Bone marrow (tissue), 2 donors: Measurements from ENCODE around the gene STX4.

ENCODE experiments used
- DNase-seq, 2 donors: peaks; one replicate each; lab custom pipeline; 2025; lab: John Stamatoyannopoulos, UW

Gene STX4

GRCh38 chr16:31083981-31084380 lies 50.6 kb downstream of the STX4 start:
- DNase-seq, result no peak

GRCh38 chr16:31084584-31085302 lies 51.4 kb downstream of the STX4 start:
- DNase-seq, result no peak

DNA sequence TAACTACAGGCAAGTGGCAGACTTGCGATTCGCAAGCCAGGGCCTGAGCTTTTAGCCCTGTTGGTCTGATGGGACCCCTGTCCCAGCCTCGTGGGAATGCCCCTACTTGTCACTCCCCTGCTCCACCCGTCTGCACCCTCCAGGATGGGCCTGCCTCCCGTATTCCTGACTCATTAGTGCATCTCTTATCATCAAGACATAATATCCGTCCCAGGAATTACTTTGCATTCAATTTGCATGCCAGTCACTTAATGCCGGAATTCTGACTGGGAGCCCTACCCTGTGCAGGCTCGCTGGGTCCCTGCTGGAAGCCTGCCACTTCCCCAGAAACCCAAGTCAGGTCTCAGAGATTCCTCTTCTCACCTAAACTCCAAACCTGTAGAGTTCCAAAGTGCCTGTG lies 52.1 kb downstream of the STX4 start:
- no peak for DNase-seq

DNA sequence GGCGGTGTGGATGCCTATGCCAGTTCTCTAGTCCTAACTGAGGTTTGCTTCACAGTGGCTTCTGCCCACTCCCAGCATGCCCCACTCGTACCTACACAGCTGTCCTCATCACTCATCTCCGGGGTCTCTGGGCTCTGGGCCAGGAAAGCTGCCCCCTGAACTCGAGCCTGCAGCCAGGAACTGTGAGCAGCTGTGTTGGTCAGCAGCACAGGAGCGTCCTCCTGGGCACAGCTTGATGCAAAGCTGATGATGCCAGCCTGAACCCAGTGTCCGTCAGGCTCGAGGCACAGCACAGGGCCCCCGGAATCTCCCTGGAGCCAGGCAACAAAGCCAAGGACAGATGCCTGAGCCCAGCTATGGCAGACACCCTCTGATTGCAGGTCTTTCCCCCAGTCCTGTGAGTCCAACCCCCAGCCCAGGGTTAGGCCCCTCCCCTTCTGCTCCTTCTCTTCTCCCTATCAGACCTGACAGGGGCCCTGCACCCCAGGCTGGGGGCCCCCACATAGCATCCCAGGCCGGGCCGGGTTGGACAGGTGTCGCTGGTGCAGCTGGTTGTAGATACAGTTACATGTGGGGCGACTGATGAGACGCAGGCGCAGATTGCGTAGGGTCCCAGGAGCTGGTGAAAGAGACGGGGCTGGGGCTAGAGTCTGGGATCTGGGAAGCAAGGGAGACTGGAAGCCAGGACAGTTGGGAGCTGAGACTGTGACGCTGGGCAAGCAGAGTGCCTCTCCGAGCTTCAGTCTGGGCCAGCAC lies 52.7 kb downstream of the STX4 start:
- DNase-seq, result no peak

DNA sequence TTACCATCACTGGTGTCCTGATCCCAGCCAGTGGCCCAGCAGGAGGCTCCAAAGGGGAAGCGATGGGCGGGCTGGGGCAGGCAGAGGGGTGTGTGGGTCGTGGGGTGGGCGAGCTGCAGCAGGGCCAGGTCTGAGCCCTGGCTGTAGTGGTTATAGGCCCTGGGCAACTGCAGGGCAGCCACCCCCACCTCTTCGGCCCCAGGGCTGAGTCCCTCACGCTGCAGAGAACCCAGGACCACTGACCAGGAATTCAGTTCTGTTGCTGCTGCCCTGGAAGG lies 53.2 kb downstream of the STX4 start:
- no peak for DNase-seq

- no peak for DNase-seq
Observed at GRCh38 chr16:31087481-31087880, 54.1 kb downstream of the STX4 start.

DNA sequence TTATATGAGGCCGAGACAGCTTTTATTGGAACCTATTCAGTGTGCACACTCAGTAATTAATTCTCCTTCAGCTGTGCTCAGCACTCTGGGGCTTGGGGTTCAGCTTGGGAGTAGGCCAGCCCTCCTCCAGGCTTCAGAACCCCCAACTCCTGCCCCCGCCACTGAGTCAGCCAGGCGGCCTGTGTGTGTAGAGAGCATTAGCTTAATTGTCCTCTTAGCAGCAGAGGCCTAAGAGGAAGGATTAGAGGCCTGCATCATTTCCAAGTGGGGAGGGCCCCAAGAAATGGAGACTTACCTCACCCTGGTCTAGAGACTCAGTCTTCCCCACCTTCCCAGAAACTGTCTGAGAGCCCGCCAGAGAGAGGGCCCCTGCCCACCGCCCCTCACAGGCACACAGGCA lies 54.6 kb downstream of the STX4 start:
- no peak for DNase-seq

GRCh38 chr16:31088459-31089183 lies 55.3 kb downstream of the STX4 start, which contains the start of gene PRSS53:
TSS of gene PRSS53 (minus strand) at chr16:31088943. CDS start at chr16:31088809, 134 bp downstream.
- no peak for DNase-seq

DNA sequence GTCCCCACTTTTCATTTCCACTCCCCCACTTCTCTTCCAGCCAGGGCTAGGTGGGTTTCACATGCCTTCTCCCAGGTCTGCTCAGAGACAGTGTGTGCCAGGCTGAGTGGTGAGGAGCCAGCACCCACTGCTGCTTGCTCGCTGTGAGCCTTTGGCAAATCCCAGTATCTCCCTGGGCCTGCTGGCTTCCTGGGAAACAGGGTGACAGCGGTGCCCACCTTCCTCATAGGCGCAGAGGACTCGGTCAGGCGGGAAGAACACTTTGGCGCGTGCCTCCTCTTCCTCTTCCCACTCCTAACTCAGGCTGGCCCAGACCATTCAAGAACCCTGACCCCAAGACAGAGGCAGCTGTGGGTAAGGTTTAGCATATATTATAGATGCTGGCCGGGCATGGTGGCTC lies 55.8 kb downstream of the STX4 start:
- no peak for DNase-seq
